Skin epidermis (tissue), 12 donors: ENCODE measurements around the gene MKRN1.
"Not testable (repeated sequence)": the region's sequence is repeated elsewhere in the genome, so short reads cannot be mapped to it uniquely, and the experiment has no call there.

Experiments
- H3K27ac ChIP-seq, 21 experiments: fragments of 200-600 bp; sonication (generic) in 11 of 21; one replicate each; pipeline ENCODE4 v1.5.0; 2020; ENCODE audit warnings: mild to moderate bottlenecking in 3 of 21, inconsistent platforms in 2 of 21, moderate library complexity in 2 of 21
- H3K4me3 ChIP-seq, 7 experiments: fragments of 200-600 bp; sonication (generic) in 2 of 7; one replicate each; pipeline ENCODE4 v1.5.0; 2020; ENCODE audit warnings: inconsistent platforms in 2 of 7, mild to moderate bottlenecking in 2 of 7, moderate library complexity in 1 of 7

The MKRN1 gene

GRCh38 chr7:140447841-140448240 is 31.5 kb downstream of the MKRN1 start:
- no peak overlapping the region for H3K4me3 ChIP-seq
- no peak overlapping the region for H3K27ac ChIP-seq

DNA sequence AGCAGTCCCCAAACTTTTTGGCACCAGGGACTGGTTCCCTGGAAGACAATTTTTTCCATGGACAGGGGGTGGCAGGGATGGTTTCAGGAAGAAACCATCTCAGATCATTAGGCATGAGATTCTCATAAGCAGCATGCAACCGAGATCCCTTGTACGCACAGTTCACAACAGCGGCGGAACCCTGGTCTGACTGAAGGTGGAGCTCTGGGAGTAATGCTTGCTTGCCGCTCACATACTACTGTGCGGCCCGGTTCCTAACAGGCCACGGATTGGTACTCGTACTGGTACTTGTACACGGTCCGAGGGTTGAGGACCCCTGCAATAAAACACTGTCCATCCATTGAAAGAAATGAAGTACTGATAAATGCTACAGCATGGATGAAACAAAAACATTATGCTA is 32.8 kb downstream of the MKRN1 start:
- no peak overlapping the region for H3K27ac ChIP-seq
- H3K4me3 ChIP-seq, result no peak overlapping the region

DNA sequence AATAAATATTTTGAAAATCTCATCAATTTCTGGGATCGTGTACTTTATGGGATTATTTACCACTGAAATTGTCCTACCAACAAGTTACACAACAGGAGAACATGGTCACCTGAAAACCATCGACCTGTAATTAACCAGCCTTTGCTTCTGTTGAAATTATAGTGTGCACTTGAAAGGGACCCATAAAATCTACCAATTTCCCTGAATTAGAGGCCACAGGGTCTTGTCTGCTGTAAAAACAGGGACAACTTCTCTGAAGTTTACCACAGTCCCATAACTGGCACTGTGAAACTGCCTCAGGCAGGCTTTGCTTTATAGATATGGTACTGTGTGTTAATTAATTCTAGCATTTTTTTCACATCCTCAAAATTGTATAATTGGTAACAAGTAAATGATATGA is 37.8 kb downstream of the MKRN1 start:
- no peak overlapping the region for H3K27ac ChIP-seq
- no peak overlapping the region for H3K4me3 ChIP-seq

GRCh38 chr7:140440593-140440992 is 38.7 kb downstream of the MKRN1 start:
- Histone ChIP-seq H3K27ac (no peak overlapping the region), H3K4me3 (no peak overlapping the region)

DNA sequence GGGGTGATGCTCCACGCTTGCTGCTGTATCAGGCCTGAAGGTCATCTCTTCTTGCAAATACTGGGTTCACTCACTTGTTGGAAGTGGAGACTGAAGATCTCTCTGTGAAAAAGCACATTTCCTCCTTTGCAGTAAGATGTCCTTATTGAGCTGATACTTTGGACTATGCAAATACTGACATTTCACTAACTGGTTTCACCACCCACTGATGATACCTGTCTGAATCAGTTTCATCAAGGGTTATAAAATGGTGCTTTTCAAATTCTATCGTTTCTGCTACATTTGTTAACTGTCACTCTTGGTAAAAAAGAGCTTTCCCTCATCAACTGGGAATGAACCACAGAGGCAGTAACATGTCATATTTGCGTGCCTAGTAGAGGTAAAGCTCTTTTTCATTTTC is 39.9 kb downstream of the MKRN1 start:
- Histone ChIP-seq H3K4me3 (no peak overlapping the region), H3K27ac (no peak overlapping the region)

- Histone ChIP-seq H3K27ac (no peak overlapping the region), H3K4me3 (peak overlapping the region in 1 of 7 experiments; percentile 8)
Observed at GRCh38 chr7:140435252-140435895, 43.9 kb downstream of the MKRN1 start.

GRCh38 chr7:140433396-140433795 is 45.9 kb downstream of the MKRN1 start:
- H3K4me3 ChIP-seq, result no peak overlapping the region
- H3K27ac ChIP-seq, result no peak overlapping the region

GRCh38 chr7:140426130-140426529 is 53.2 kb downstream of the MKRN1 start:
- no peak overlapping the region for H3K27ac ChIP-seq
- H3K4me3 ChIP-seq, result no peak overlapping the region

DNA sequence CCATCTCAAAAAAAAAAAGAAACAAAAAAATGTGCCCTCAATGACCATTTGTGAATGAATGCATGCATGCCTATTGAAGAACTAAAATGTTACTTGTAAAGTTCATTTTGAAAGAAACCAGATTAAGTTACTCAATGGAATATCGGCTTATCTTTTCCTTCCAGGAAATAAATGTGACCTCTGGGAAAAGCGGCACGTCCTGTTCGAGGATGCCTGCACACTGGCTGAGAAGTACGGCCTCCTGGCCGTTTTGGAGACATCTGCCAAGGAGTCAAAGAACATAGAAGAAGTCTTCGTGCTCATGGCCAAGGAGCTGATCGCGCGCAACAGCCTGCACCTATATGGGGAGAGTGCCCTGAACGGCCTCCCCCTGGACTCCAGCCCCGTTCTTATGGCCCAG is 53.6 kb downstream of the MKRN1 start:
- H3K27ac ChIP-seq, result no peak overlapping the region
- no peak overlapping the region for H3K4me3 ChIP-seq

DNA sequence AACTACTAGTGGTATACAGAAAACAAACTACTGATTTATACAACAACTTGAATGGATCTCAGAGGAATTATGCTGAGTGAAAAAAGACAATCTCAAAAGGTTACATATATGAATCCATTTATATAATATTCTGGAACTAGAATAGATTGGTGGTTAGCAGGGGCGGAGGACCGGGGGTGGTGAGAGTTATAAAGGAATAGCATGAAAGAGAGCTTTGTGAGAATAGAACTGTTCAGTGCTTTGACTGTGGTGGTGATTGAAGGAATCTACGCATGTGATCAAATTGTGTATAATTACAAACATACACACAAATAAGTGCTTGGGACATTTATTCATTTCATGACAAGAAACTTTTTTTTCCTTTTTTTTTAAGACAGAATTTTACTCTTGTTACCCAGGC is 55.8 kb downstream of the MKRN1 start:
- Histone ChIP-seq H3K4me3 (no peak overlapping the region), H3K27ac (no peak overlapping the region)

GRCh38 chr7:140421521-140421920 is 57.8 kb downstream of the MKRN1 start:
- no peak overlapping the region for H3K4me3 ChIP-seq

GRCh38 chr7:140418653-140419052 is 60.7 kb downstream of the MKRN1 start:
- Histone ChIP-seq H3K4me3 (no peak overlapping the region), H3K27ac (no peak overlapping the region)

More at GRCh38 chr7:140421521-140421920, 57.8 kb downstream of the MKRN1 start:
- H3K27ac ChIP-seq, result no peak overlapping the region

GRCh38 chr7:140418156-140418472 is 61.2 kb downstream of the MKRN1 start:
- not testable (repeated sequence) for H3K27ac ChIP-seq, H3K4me3 ChIP-seq

DNA sequence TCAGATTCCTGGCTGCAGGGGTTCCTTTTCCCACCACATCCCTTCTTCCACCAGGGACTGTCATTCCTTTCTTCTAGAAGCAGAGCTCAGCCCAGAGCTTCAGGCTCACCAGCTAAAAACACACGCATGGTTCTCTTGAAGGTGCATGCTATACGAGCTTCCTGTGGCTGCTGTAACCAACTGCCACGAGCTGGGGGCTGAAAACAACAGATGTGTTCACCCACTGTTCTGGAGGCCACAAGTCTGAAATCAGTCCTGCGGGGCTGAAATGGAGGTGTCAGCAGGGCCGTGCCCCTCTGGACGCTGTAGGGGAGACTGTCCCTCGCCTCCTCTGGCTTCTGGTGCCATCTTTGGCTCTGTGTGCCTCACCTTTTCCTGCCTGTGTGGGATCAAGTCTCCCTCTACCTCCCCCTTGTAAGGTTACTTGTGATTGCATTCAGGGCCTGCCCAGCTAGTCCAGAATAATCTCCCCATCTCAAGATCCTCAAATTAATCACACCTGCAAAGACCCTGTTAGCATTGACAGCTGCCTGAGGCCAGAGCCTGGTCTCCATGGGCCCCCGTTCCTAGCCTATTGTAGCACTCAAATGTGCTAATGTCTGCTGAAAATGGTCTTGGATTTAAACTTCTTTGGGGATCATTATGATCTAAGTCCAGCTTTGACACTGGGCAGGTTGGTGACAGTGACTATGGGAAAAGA is 61.7 kb downstream of the MKRN1 start:
- H3K4me3 ChIP-seq, result no peak overlapping the region
- H3K27ac ChIP-seq, result no peak overlapping the region

DNA sequence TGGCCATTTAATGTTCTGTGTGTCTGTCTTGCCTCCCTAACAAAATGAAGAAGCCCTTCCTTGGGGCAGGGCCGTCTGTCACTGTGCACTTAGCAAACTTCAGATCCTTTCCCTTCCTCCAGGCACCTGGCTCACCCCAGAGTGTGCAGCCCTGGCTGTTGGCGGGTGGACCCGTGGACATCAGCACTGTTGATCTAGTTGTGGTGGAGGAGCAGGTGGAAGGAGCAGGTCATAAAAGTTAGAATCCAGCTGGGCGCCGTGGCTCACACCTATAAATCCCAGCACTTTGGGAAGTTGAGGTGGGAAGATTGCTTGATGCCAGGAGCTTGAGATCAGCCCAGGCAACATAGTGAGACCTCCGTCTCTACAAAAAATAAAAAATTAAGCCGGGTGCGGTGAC is 62.7 kb downstream of the MKRN1 start:
- no peak overlapping the region for H3K27ac ChIP-seq

DNA sequence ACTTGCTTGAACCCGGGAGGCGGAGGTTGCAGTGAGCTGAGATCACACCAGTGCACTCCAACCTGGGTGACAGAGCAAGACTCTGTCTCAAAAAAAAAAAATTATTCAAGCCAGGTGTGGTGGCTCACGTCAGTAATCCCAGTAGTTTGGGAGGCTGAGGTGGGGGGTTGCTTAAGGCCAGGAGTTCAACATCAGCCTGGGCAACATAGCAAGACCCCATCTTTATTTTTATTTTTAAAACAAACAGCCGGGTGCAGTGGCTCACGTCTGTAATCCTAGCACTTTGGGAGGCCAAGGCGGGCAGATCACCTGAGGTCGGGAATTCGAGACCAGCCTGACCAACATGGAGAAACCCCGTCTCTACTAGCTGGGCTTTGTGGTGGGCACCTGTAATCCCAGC is 63.5 kb downstream of the MKRN1 start:
- not testable (repeated sequence) for H3K27ac ChIP-seq, H3K4me3 ChIP-seq

More for the DNA sequence above, 62.7 kb downstream of the MKRN1 start:
- H3K4me3 ChIP-seq, result no peak overlapping the region

DNA sequence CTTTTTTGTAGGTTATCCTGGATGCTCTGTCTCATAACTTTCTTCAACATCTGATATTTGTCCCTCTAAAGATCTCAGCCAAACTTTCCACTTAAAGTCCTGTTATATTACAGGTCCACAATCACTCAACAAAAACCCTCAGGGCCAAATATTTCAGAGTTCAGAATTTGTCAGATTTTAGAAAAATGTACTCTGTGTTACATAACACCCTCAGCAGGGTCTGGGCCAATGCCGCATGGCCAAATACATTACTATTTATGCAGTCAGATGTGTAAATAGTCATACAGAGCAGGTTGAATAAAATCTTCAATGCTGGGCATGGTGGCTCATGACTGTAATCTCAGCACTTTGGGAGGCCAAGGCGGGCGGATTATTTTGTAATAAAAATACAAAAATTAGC is 63.9 kb downstream of the MKRN1 start:
- Histone ChIP-seq H3K27ac (no peak overlapping the region), H3K4me3 (no peak overlapping the region)

DNA sequence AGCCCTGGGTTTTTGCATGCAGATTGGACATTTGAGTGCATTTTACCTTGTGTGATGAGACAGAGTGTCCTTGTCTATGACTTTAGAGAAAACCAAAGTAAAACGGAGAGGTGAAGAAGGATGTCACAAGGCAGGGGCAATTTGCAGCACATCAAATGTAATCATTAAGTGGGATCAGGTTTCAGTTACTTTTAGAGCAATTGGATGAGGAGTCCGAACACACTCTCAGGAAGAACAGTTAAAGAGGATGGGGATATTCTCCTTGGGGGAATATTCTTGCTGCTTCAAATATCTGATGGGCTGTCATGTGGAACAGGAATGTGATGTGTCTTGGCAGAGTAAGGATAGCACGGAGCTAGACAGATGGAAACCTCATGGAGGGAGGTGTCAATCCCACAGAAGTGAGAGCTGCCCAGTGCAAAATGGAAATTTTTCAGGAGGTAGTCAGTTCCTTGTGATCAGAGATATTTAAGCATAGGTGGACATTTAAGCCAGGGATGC is 74.7 kb downstream of the MKRN1 start:
- peak overlapping the region in 6 of 21 experiments; percentile 45 to 77 (median 73) for H3K27ac ChIP-seq
- peak overlapping the region in 2 of 7 experiments; percentile 39 to 53 for H3K4me3 ChIP-seq

GRCh38 chr7:140403878-140404564 is 75.3 kb downstream of the MKRN1 start, which contains the start of gene RAB19:
Gene RAB19, plus strand, starts transcription at chr7:140404058. Its CDS starts 3,589 bp downstream, at chr7:140407647.
- Histone ChIP-seq H3K27ac (peak within 1 kb of the TSS in 11 of 21 experiments; percentile 26 to 77 (median 68)), H3K4me3 (peak within 1 kb of the TSS; percentile 29 to 53 (median 35))
